Upper lobe of left lung (tissue), 6 donors: Measurements from ENCODE around the gene KCNE4. TPM values are rescaled to one million over a fixed set of nuclear protein-coding genes. Genes with fewer than 3 reads are reported as not detected.

Source experiments
- ATAC-seq, 2 donors: fragments of 200-7000 bp; cut with Tn5 transposase; one replicate each; pipeline ENCODE4 v1.9.1; 2022; ENCODE audit warnings: mild to moderate bottlenecking in 2 of 2, moderate library complexity in 2 of 2; ENCODE audit not compliant: low FRiP score in 2 of 2
- DNase-seq, 2 donors: peaks; one replicate each; pipeline ENCODE4 v3.0.0-alpha.2; 2019 to 2020
- H3K27ac ChIP-seq, 4 donors: fragments of 200-600 bp; sonication (generic); one replicate each; pipeline ENCODE4 v1.5.1; 2016 to 2019
- H3K27me3 ChIP-seq, 4 donors: fragments of 200-600 bp; sonication (generic); one replicate each; pipeline ENCODE4 v1.5.1; 2017 to 2019
- H3K36me3 ChIP-seq, 4 donors: fragments of 200-600 bp; sonication (generic); one replicate each; pipeline ENCODE4 v1.5.1; 2016 to 2019
- H3K4me1 ChIP-seq, 4 donors: fragments of 200-600 bp; sonication (generic); one replicate each; pipeline ENCODE4 v1.5.1; 2018 to 2019
- H3K4me3 ChIP-seq, 4 donors: fragments of 200-600 bp; sonication (generic); one replicate each; pipeline ENCODE4 v1.5.1; 2017 to 2019; ENCODE audit warnings: mild to moderate bottlenecking in 2 of 4, moderate library complexity in 1 of 4
- H3K9me3 ChIP-seq, 4 donors: fragments of 200-600 bp; sonication (generic); one replicate each; pipeline ENCODE4 v1.5.1; 2018 to 2019
- EP300 ChIP-seq, 4 donors: sonication (generic); formaldehyde crosslinking; IDR thresholded peaks; one replicate each; pipeline ENCODE4 v1.5.1; 2017; ENCODE audit warnings: antibody characterized with exemption in 4 of 4, control low read depth in 2 of 4
- POLR2A ChIP-seq, 4 donors: fragments of 450-650 bp; IDR thresholded peaks; one replicate each; pipeline ENCODE4 v1.5.1; 2016 to 2017; ENCODE audit warnings: antibody characterized with exemption in 4 of 4, mild to moderate bottlenecking in 2 of 4
- POLR2AphosphoS5 ChIP-seq, 2 donors: sonication (generic); formaldehyde crosslinking; IDR thresholded peaks; one replicate each; pipeline ENCODE4 v1.5.1; 2017; ENCODE audit warnings: antibody characterized with exemption in 2 of 2
- WGBS, 2 donors: methylation state at CpG; one replicate each; pipeline ENCODE4 v1.1.5; 2017 to 2018; 5-methylcytosine and 5-hydroxymethylcytosine counted together
- total RNA-seq, 6 donors: library from RNA; depleted of rRNA in 4 of 6; stranded (reverse); fragments of >200 nt in 4 of 6; gene quantifications; one replicate each; pipeline versions ENCODE4 v1.1.0 to v1.2.1, GENCODE V29; 2016 to 2021
- TF ChIP-seq, protein P1 (sequence below), 6 experiments: fragments of 450-650 bp in 4 of 6; fragments of 200-600 bp in 2 of 6; sonication (generic) in 2 of 6; IDR thresholded peaks; one replicate each; pipeline ENCODE4 v1.5.1; 2016 to 2019; ENCODE audit warnings: antibody characterized with exemption in 6 of 6
- donor health status: DM: no; HTN: no; CAD: no; lungs with moderate emphysema.
- donor health status: DM: no; HTN: yes; CAD: no; lungs with severe emphysema.

Gene KCNE4
- total RNA-seq, 6 donors from 2014 or later = 0.20 to 1.9 (median 0.89) TPM; not detected in 1

DNA sequence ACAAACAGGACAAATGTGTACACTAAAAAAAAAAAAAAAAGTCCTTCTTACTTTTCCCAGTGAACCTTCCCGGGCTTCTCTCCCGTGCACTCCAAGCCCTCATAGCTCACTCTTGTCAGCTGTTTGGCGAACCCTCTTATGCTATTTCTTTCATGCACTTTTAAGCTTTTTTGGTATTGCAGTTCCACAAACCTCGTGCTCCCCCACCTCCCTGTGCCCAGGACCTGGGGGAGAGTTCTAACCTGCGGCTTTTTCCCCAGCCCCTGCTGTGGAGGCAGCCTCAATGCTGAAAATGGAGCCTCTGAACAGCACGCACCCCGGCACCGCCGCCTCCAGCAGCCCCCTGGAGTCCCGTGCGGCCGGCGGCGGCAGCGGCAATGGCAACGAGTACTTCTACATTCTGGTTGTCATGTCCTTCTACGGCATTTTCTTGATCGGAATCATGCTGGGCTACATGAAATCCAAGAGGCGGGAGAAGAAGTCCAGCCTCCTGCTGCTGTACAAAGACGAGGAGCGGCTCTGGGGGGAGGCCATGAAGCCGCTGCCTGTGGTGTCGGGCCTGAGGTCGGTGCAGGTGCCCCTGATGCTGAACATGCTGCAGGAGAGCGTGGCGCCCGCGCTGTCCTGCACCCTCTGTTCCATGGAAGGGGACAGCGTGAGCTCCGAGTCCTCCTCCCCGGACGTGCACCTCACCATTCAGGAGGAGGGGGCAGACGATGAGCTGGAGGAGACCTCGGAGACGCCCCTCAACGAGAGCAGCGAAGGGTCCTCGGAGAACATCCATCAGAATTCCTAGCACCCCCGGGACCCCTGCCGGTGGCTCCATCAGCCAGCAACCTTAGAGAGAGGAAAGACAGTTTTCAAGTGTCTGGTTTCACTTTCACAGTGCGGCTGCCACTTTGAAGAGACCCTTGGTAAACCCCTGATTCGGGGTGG lies 826 bp downstream of the KCNE4 start:
- peak in 1 of 2 donors; percentile 81 for DNase-seq
- Histone ChIP-seq H3K36me3 (no peaks in the 10 kb centered on the region), H3K9me3 (no peaks in the 10 kb centered on the region), H3K4me3 (peak overlapping the region in 3 of 4 donors; percentile 33 to 44 (median 38)), H3K27me3 (no peaks in the 10 kb centered on the region), H3K4me1 (peaks cover 0 to 21% (median 10%) of the 10 kb centered on the region in 4 donors), H3K27ac (peak overlapping the region; percentile 51 to 75 (median 66))
- WGBS, 2 donors = 69% methylated on average over 20 to 41 of the region's 42 CpGs
- no peak for TF ChIP-seq POLR2A (IDR thresholded peaks at IDR 0.05)
- TF ChIP-seq, protein P1, sequence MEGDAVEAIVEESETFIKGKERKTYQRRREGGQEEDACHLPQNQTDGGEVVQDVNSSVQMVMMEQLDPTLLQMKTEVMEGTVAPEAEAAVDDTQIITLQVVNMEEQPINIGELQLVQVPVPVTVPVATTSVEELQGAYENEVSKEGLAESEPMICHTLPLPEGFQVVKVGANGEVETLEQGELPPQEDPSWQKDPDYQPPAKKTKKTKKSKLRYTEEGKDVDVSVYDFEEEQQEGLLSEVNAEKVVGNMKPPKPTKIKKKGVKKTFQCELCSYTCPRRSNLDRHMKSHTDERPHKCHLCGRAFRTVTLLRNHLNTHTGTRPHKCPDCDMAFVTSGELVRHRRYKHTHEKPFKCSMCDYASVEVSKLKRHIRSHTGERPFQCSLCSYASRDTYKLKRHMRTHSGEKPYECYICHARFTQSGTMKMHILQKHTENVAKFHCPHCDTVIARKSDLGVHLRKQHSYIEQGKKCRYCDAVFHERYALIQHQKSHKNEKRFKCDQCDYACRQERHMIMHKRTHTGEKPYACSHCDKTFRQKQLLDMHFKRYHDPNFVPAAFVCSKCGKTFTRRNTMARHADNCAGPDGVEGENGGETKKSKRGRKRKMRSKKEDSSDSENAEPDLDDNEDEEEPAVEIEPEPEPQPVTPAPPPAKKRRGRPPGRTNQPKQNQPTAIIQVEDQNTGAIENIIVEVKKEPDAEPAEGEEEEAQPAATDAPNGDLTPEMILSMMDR (IDR thresholded peaks at IDR 0.05) = no peak
- no peak for TF ChIP-seq POLR2AphosphoS5 (IDR thresholded peaks at IDR 0.05)
- no peak for TF ChIP-seq EP300 (IDR thresholded peaks at IDR 0.05)
- peak in 1 of 2 donors; percentile 28 for ATAC-seq

DNA sequence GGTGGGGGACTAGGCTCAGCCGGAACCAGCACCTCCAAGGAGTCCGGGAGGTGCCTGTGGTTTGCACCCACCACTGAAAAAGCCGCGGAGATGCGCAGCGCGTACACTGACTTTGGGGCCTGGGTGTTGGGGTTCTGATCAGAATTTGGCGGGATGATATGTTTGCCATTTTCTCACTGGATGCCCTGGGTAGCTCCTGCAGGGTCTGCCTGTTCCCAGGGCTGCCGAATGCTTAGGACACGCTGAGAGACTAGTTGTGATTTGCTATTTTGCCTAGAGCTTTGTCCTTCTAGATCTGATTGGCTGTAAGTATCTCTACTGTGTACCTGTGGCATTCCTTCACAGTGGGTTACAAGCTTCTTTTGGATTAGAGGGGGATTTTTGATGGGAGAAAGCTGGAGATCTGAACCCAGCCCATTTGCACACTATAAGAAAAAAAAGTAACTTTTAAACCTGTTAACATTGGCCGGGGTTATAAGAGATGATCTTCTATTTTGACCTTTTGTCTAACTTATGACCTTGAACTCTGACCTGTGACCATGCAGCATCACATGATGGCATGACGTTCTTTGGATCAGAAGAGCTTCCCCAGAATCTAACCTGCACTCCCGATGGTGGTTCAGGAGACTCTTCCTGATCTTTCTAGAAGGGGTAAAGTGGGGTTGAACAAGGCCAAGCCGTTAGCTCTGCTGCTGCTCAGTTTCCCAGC lies 1.6 kb downstream of the KCNE4 start:
- DNase-seq (peak in 1 of 2 donors; percentile 13), ATAC-seq (no peak)
- TF ChIP-seq, protein P1 (IDR thresholded peaks at IDR 0.05) = no peak
- no peak for TF ChIP-seq POLR2AphosphoS5 (IDR thresholded peaks at IDR 0.05)
- no peak for TF ChIP-seq EP300 (IDR thresholded peaks at IDR 0.05)
- TF ChIP-seq POLR2A (IDR thresholded peaks at IDR 0.05) = no peak
- H3K4me3 ChIP-seq = peak overlapping the region in 3 of 4 donors; percentile 33 to 44 (median 38)
- 74 to 78% methylated on average over 14 of the region's 14 CpGs for WGBS, 2 donors
- H3K27me3 ChIP-seq = no peaks in the 10 kb centered on the region
- peaks cover 0 to 21% (median 10%) of the 10 kb centered on the region in 4 donors for H3K4me1 ChIP-seq
- H3K36me3 ChIP-seq = no peaks in the 10 kb centered on the region
- H3K27ac ChIP-seq = peak overlapping the region; percentile 51 to 75 (median 66)
- H3K9me3 ChIP-seq = no peaks in the 10 kb centered on the region

DNA sequence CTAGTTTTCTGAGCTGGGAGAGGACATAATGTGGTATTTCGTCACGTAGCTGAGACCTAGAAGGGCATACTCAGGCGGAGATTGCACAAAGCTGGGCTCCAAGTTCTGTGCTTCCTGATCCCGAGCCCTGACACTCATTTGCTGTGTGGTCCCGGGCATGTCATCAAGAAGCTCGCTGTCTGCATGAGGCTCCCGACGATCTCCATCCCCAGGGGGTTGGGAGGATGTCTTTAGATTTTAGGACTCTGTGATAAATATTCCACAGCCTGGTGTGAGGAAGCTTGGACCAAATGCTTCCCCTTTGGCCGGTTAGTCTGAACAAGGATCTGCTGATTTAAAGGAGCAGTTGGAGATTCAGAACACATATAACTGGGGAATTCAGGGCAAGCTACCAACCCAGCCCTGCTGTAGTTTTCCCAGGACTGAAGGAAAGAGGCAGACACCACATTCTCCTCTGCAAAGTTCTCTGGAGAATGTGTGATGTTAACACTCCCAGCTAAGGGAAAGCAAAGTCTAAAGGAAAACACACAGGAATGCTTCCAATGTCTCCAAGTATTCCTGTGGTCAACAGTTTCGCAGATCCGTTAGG lies 2.3 kb downstream of the KCNE4 start:
- peak in 1 of 2 donors; percentile 64 for DNase-seq
- H3K4me1 ChIP-seq = peaks cover 0 to 21% (median 10%) of the 10 kb centered on the region in 4 donors

DNA sequence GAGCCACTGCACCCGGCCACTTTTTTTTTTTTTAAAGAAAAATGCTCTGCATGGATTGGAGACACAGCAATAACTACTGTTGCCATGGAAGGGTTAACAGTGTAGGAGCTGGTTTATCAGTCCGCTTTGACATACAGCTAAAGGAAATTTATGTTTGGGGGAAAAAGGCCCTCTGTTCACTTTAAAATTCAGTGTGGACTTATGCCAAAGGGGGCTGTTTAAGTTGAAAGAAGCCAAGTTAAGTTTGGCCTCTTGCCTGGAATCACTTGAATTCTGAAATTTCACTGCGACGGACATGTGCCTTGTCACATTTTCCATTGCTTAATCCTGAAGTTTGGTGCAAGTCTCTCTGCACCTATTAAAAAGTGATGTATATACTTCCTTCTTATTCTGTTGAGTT lies 3.1 kb downstream of the KCNE4 start:
- Histone ChIP-seq H3K36me3 (no peaks in the 10 kb centered on the region), H3K27me3 (no peaks in the 10 kb centered on the region), H3K9me3 (no peaks in the 10 kb centered on the region), H3K4me1 (peaks cover 0 to 21% (median 10%) of the 10 kb centered on the region in 4 donors), H3K4me3 (no peak overlapping the region), H3K27ac (peak overlapping the region in 3 of 4 donors; percentile 58 to 75 (median 75))
- TF ChIP-seq, protein P1 (IDR thresholded peaks at IDR 0.05) = no peak
- TF ChIP-seq POLR2AphosphoS5 (IDR thresholded peaks at IDR 0.05) (peak in 1 of 2 donors; percentile 32), EP300 (IDR thresholded peaks at IDR 0.05) (peak in 1 of 4 donors; percentile 39), POLR2A (IDR thresholded peaks at IDR 0.05) (no peak)
- 20 to 23% methylated on average over 4 of the region's 4 CpGs for WGBS, 2 donors
- ATAC-seq (no peak), DNase-seq (no peak)

More for the DNA sequence above, 2.3 kb downstream of the KCNE4 start:
- ATAC-seq = peak in 1 of 2 donors; percentile 78
- TF ChIP-seq, protein P1 (IDR thresholded peaks at IDR 0.05) = no peak
- no peak for TF ChIP-seq EP300 (IDR thresholded peaks at IDR 0.05)
- peak in 1 of 2 donors; percentile 35 for TF ChIP-seq POLR2AphosphoS5 (IDR thresholded peaks at IDR 0.05)
- TF ChIP-seq POLR2A (IDR thresholded peaks at IDR 0.05) = no peak
- H3K36me3 ChIP-seq = no peaks in the 10 kb centered on the region
- H3K27me3 ChIP-seq = no peaks in the 10 kb centered on the region
- H3K27ac ChIP-seq = peak overlapping the region; percentile 51 to 75 (median 66)
- no peaks in the 10 kb centered on the region for H3K9me3 ChIP-seq
- WGBS, 2 donors = 25 to 28% methylated on average over 6 to 11 of the region's 11 CpGs
- peak overlapping the region in 1 of 4 donors; percentile 44 for H3K4me3 ChIP-seq
